HG03139 (cell line): Measurements from ENCODE around the gene EIF4H.
"Not testable (repeated sequence)": the region's sequence is repeated elsewhere in the genome, so short reads cannot be mapped to it uniquely, and the experiment has no call there.

Experiments
- ATAC-seq: cut with Tn5 transposase; IDR thresholded peaks from one replicate; pipeline ENCODE4 v1.9.1; 2021; ENCODE audit not compliant: unreplicated experiment

The EIF4H gene

DNA sequence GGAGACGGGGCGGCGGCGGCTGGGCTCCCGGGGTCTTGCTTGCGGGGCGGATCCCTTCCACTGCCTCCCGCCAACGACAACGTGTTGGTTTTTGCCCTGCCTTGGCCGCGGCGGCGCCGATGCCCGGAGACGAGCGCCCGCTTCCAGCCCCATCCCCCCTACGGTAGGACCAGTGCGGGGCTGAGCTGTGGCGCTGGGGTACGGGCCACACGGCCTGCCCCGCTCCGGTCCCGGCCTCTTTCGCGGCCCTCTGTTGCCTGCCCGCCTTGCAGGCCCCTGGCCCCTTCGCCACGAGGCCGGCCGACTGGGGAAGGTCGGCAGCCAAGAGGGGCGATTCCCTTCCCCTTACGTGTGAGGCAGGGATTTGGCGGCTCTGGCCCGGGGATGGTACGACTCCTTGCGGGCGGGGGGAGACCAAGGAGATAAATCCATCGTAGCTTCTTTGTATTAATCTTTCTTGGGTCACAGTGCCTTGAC, 488 bp downstream of the EIF4H start:
- peak; percentile 15 for ATAC-seq

DNA sequence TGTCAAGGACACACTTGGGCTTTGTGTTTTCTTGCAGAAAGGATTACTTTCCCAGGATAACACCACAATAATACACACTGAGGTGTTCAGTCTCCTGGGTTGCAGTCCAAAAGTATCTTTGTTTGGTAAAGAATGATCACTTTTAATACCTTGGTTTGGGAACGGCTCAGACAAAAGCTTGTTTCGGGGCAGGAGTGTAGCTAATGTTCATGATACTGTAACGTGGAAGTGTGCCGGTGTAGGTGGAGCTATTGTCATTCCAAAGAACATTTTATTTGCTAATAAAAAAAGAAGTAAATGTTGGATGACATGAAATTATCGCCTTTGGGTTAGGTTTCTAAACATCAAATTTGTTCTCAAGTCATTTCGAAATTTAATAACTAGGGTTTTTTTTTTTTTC, 1.2 kb downstream of the EIF4H start:
- no peak for ATAC-seq

DNA sequence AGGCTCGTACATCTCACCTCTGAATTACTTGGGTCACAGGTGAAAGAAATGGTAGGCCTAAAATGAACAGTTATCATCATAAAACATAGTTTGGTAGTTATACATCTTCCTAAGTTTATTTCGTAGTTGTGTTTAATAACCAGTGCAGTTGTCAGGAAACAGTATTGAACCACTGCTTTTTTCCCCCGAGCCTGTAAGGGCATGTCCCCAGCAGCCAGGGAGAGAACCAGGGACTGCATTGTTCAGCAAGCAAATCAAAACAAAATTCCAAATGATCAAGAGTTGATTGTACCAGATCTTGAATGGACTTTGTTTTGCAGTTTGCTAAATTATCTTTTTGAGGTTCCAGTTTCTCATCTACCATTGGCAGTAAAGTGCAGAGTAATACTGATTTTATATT, 2.4 kb downstream of the EIF4H start:
- ATAC-seq, result no peak

GRCh38 chr7:74178632-74179031, 4.5 kb downstream of the EIF4H start:
- no peak for ATAC-seq

- ATAC-seq, result no peak
These were observed 5.9 kb downstream of the EIF4H start for GRCh38 chr7:74179935-74180604.

DNA sequence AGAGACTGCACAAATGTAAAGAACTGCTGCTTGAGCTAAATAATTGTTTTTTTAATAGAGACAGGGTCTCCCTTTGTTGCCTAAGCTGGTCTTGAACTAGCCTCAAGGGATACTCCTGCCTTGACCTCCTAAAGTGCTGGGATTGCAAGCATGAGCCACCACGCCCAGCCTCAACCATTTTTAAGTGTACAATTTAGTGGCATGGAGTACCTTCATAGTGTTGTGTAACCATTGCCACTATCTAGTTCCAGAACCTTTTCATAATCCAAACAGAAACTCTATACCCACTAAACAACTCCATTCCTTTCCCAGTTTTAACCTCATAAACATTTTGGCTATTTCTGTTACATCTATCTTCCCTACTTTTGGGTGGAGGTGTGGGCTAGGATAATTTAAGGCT, 6.7 kb downstream of the EIF4H start:
- no peak for ATAC-seq

DNA sequence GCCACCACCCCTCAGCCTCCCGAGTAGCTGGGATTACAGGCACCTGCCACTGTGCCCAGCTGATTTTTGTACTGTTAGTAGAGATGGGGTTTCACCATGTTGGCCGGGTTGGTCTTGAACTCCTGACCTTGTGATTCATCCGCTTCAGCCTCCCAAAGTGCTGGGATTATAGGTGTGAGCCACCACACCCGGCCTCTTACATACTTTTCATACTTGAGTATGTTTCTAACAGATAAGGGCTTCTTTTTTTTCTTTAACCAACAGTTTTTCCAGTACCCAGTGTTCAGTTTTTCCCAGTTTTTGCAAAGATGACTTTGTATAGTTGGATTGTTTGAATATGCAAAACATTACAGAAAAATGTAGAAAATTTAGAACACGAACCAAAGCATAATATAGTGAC, 7.7 kb downstream of the EIF4H start:
- no peak for ATAC-seq

- no peak for ATAC-seq
These were observed 8.4 kb downstream of the EIF4H start for GRCh38 chr7:74182453-74183090.

- no peak for ATAC-seq
These were observed 9.0 kb downstream of the EIF4H start for GRCh38 chr7:74183142-74183541.

- ATAC-seq, result no peak
These were observed 9.7 kb downstream of the EIF4H start for GRCh38 chr7:74183653-74184450.

- ATAC-seq, result no peak
These were observed 10.9 kb downstream of the EIF4H start for GRCh38 chr7:74185016-74185415.

- ATAC-seq, result no peak
These were observed 11.5 kb downstream of the EIF4H start for GRCh38 chr7:74185636-74186035.

DNA sequence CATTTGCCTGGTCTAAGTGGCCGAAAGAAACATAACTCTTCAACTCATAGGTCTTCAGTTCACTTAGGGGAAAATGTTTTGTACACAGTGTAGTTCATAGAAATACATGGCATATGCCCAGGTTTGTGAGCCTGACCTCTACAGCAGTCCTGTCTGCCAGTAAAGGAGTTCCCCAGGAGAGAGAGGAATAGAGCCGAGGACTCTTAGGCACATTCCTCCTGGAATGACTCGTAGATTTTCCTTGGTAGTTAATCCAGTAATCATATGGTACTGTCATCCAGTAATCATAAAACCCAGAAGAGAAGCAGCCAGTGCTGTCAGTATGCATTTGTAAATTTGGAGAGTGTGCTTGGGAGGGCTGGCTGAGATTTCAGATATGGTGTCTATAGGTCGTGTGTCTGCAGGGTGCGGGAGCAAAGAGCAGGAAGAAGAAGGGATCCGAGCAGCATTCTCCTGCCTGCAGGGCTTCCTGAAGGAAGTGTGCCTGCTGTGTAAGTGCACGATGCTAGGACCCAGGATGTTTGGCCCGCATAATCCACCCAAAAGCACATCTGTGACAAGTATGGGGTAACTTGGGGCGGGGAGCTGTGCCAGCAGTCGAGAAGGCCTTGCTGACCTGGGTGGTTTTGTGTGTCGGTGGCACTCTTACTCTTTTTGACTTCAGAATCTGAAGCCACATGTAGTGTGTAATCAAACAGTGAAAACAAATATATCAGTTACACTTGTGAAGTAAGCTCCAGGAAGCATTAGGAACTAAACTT, 13.9 kb downstream of the EIF4H start:
- no peak for ATAC-seq

GRCh38 chr7:74190259-74190658, 16.1 kb downstream of the EIF4H start:
- no peak for ATAC-seq

GRCh38 chr7:74191231-74191630, 17.1 kb downstream of the EIF4H start:
- no peak for ATAC-seq

DNA sequence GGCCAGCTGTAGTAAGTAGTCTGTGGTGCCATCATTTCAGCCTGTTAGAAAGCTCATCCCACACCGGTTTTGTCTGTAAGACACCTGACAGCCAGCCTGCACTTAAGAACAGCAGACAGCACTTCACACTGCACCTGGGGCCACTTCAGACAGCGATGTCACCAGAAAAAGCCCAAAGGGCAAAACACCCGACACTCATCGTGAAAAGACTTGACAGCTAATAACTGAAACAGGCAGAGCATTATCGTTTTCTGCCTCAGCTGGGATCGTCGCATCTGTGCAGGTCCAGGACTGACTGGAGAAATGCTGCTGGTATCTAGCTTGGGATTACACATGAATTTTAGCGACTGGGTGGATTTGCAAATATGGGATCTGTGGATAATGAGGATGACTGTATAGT, 18.9 kb downstream of the EIF4H start:
- no peak for ATAC-seq

- no peak for ATAC-seq
These were observed 19.8 kb downstream of the EIF4H start for GRCh38 chr7:74193913-74194312.

GRCh38 chr7:74194686-74195085, 20.5 kb downstream of the EIF4H start:
- ATAC-seq, result no peak

DNA sequence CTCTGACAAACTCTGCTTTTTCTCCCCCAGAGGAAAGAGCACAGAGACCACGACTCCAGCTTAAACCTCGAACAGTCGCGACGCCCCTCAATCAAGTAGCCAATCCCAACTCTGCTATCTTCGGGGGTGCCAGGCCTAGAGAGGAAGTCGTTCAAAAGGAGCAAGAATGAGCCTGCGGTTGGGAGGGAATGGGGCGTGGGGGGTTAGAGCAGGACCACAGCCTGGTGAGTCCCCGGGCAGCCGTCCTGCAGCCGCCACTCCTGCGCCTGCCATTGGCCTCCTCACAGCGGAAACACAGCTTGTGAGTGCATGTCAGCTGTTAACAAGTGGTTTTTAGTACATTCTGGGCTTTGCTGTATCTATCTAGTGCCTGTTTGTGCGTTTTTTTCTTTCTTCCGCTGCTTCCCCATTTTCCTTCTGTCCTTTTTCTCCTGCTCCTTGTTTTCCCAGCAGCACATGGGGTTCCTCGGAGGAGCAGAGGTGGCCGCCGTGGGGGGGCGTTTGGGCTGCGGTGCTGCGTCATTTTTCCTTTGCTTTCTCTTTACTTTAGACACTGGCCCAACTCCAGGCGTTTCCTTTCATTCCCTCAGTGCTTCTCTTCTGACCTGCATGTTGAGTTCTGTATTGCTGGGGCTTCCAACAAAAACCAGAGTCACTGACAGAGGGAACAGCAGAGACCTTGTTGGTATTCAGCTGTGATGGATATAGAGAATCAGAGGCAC, 21.1 kb downstream of the EIF4H start:
- ATAC-seq, result not testable (repeated sequence)

- not testable (repeated sequence) for ATAC-seq
These were observed 22.0 kb downstream of the EIF4H start for GRCh38 chr7:74195968-74196654.
